Measurements from ENCODE around the gene ELAVL3.
A peak's percentile ranks its signal among the peaks of the same experiment; 100 is the strongest.
"Not testable (repeated sequence)": the region's sequence is repeated elsewhere in the genome, so short reads cannot be mapped to it uniquely, and the experiment has no call there.

ELAVL3 gene

GRCh38 chr19:11437955-11438354 lies 42.9 kb downstream of the ELAVL3 start:
- no peak for DNase-seq (ENCODE audit: low read depth in 1 of 2, low spot score in 1 of 2)

- no peak for DNase-seq (ENCODE audit: low read depth in 1 of 2, low spot score in 1 of 2)
These were observed 45.0 kb downstream of the ELAVL3 start for GRCh38 chr19:11435833-11436313.

GRCh38 chr19:11435057-11435832 lies 45.6 kb downstream of the ELAVL3 start, which contains the start of the genes ODAD3 and PRKCSH:
TSS of gene ODAD3 (minus strand) at chr19:11435121. CDS start at chr19:11435016, 105 bp downstream.
TSS of gene PRKCSH (plus strand) at chr19:11435635. CDS start at chr19:11436118, 483 bp downstream.
- peak; percentile 95 for DNase-seq (ENCODE audit: low read depth in 1 of 2, low spot score in 1 of 2)

- DNase-seq (ENCODE audit: low read depth in 1 of 2, low spot score in 1 of 2): no peak
These were observed 46.2 kb downstream of the ELAVL3 start for GRCh38 chr19:11434703-11435056.

- not testable (repeated sequence) for DNase-seq (ENCODE audit: low read depth in 1 of 2, low spot score in 1 of 2)
These were observed 47.3 kb downstream of the ELAVL3 start for GRCh38 chr19:11433526-11433925.

- DNase-seq (ENCODE audit: low read depth in 1 of 2, low spot score in 1 of 2): no peak
These were observed 54.2 kb downstream of the ELAVL3 start for GRCh38 chr19:11426656-11427055.

GRCh38 chr19:11425719-11426457 lies 55.0 kb downstream of the ELAVL3 start:
- no peak for DNase-seq (ENCODE audit: low read depth in 1 of 2, low spot score in 1 of 2)

GRCh38 chr19:11423791-11424181 lies 57.1 kb downstream of the ELAVL3 start:
- DNase-seq (ENCODE audit: low read depth in 1 of 2, low spot score in 1 of 2): no peak

GRCh38 chr19:11423164-11423790 lies 57.6 kb downstream of the ELAVL3 start:
- no peak for DNase-seq (ENCODE audit: low read depth in 1 of 2, low spot score in 1 of 2)

GRCh38 chr19:11422163-11423065 lies 58.4 kb downstream of the ELAVL3 start:
- peak; percentile 24 to 39 for DNase-seq (ENCODE audit: low read depth in 1 of 2, low spot score in 1 of 2)

GRCh38 chr19:11421371-11422098 lies 59.3 kb downstream of the ELAVL3 start:
- DNase-seq (ENCODE audit: low read depth in 1 of 2, low spot score in 1 of 2): no peak

GRCh38 chr19:11420429-11421370 lies 60.1 kb downstream of the ELAVL3 start:
- no peak for DNase-seq (ENCODE audit: low read depth in 1 of 2, low spot score in 1 of 2)

- no peak for DNase-seq (ENCODE audit: low read depth in 1 of 2, low spot score in 1 of 2)
These were observed 62.0 kb downstream of the ELAVL3 start, which contains the start of gene RGL3 for GRCh38 chr19:11418549-11419506. TSS of gene RGL3 (minus strand) at chr19:11419314. CDS start at chr19:11419278, 36 bp downstream.

GRCh38 chr19:11418094-11418548 lies 62.7 kb downstream of the ELAVL3 start:
- no peak for DNase-seq (ENCODE audit: low read depth in 1 of 2, low spot score in 1 of 2)

GRCh38 chr19:11416346-11417052 lies 64.3 kb downstream of the ELAVL3 start:
- DNase-seq (ENCODE audit: low read depth in 1 of 2, low spot score in 1 of 2): no peak

- DNase-seq (ENCODE audit: low read depth in 1 of 2, low spot score in 1 of 2): no peak
These were observed 66.3 kb downstream of the ELAVL3 start for GRCh38 chr19:11414544-11414943.

GRCh38 chr19:11410682-11411081 lies 70.2 kb downstream of the ELAVL3 start:
- DNase-seq (ENCODE audit: low read depth in 1 of 2, low spot score in 1 of 2): no peak
